AG09309 (cell line): ENCODE measurements around the gene ABHD11.

ENCODE experiments used
- DNase-seq: peaks from one replicate; pipeline ENCODE4 v3.0.0-alpha.2; 2010; ENCODE audit warnings: low read depth
- H3K4me3 ChIP-seq: 2 replicates; pipeline ENCODE4 v1.5.1; 2011; ENCODE audit warnings: mild to moderate bottlenecking, low read depth, low read length, moderate library complexity; ENCODE audit not compliant: control insufficient read depth
- TF ChIP-seq, protein P1 (sequence below): IDR thresholded peaks from 2 replicates; pipeline ENCODE4 v1.5.1; 2011; ENCODE audit warnings: mild to moderate bottlenecking, low read depth, low read length, inconsistent platforms; ENCODE audit not compliant: insufficient read depth, control insufficient read depth; ENCODE audit errors: missing control alignments

Gene ABHD11

DNA sequence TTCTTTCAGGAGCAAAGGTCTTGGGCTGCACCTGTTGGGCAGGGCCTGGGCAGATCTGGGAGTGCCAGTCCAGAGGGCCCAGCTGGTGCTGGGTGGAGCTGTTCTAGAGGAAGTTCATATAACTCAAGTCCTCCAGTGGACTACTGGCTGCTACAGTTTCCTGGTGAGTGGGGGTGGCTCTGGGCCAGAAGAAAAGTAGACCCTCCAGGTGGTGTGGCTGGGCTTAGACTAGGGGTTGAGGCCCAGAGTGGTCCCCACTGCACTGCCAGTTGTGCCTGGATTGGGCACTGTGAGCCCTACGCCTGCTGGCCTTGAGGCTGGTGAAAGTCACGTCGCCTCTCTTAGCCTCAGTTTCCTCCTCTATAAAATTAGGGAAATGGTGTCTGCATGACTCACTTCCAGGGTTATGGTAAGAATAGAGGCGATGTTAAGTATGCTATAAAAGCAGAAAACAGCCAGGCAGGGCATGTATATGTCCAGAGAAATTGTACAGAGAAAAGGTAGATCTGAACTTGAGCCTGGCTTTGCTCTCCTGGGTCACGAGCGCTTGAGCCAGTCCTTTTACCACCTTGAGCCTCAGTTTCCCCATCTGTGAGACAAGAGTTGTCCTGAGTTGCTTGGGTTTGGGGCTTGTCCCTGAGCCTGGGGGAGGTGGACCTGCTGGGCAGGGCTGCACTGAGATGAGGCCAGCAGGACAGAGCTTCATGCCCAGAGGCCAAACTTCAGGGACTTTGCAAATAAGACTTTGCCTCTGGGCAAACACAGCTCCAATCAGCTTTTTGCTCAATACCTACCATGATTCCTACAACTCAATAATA is 35.3 kb upstream of the ABHD11 start:
- no peak for DNase-seq
- TF ChIP-seq, protein P1, sequence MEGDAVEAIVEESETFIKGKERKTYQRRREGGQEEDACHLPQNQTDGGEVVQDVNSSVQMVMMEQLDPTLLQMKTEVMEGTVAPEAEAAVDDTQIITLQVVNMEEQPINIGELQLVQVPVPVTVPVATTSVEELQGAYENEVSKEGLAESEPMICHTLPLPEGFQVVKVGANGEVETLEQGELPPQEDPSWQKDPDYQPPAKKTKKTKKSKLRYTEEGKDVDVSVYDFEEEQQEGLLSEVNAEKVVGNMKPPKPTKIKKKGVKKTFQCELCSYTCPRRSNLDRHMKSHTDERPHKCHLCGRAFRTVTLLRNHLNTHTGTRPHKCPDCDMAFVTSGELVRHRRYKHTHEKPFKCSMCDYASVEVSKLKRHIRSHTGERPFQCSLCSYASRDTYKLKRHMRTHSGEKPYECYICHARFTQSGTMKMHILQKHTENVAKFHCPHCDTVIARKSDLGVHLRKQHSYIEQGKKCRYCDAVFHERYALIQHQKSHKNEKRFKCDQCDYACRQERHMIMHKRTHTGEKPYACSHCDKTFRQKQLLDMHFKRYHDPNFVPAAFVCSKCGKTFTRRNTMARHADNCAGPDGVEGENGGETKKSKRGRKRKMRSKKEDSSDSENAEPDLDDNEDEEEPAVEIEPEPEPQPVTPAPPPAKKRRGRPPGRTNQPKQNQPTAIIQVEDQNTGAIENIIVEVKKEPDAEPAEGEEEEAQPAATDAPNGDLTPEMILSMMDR: no peak
- no peak overlapping the region for H3K4me3 ChIP-seq

DNA sequence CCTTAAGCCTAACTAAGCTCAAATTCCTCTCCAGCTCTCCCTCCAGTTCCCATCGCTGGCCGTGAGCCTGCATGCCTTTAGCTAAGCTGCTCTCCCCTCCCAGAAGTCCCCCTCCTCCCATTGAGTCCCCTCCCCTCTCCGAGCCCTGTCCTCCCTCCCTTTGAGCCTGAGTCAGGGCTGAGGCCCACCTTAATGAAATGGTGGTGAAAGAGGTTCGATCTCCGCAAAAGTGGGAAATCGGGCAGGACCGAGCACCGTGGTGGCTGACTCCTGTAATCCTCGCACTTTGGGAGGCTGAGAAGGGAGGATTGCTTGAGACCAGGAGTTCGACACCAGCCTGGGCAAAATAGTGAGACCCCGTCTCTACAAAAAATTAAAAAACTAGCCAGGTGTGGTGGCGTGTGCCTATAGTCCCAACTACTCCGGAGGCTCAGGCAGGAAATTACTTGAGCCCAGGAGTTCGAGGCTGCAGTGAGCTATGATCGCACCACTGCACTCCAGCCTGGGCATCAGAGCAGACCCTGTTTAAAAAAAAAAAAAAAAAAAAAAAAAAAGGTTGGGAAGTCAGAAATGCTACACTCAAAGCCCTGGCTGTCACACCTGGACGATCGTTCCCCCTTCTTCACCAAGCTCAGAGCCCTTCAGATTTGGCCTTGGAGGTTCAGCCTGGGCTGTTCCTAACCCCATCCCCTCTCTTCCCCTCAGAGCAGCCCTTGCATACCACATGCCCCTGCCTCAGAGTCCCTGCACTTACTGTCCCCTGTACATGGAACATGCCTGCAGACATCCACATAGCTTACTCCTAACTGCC is 32.5 kb upstream of the ABHD11 start:
- TF ChIP-seq, protein P1: no peak
- no peak for DNase-seq
- no peak overlapping the region for H3K4me3 ChIP-seq

DNA sequence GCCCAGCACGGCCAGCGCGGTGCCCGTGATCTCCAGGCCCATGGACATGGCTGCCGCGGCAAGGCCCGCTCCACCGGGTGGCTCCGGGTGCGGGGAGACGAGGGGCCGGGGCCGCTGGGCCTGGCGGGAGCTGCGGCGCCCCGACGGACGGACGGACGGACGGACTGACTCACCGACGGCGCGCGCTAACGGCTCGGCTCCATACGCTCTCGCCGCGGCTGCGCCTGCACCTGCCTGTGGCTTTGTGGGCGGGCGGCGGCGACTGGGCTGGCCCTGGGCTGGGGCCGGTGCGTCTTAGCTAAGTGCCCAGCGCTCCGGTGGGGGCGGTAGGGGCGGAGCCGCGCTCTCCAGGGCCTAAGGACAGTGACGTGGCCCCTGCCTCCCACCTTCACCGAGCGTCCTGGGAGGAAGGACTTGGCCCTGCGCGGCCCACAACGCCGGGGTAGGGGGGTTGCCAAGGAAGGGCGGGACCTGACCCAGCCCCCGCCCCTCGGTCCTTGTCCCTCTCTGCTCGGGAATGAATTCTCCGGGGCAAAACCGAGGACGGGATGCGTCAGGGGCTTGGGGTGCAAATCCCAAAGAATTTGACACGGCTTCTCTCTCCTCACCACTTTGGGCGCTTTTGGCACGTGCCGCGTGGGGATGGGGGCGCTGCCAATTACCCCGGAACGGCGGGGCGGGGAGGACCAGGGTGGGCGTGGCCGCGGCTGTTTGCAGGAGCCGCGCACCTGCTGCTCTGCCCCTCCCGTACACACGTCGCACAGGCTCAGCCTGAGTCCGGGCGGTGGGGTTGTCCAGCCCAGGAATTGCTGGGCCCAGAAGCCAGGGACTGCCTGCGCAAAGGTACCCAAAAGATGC is 31.6 kb upstream of the ABHD11 start, which contains the start of gene CLDN3:
Gene CLDN3, minus strand, starts transcription at position 269 of the 858 bp plus-strand sequence. Its CDS starts 221 bp downstream, at position 48.
- H3K4me3 ChIP-seq: no peak within 1 kb of the TSS
- no peak for DNase-seq
- TF ChIP-seq, protein P1: no peak

DNA sequence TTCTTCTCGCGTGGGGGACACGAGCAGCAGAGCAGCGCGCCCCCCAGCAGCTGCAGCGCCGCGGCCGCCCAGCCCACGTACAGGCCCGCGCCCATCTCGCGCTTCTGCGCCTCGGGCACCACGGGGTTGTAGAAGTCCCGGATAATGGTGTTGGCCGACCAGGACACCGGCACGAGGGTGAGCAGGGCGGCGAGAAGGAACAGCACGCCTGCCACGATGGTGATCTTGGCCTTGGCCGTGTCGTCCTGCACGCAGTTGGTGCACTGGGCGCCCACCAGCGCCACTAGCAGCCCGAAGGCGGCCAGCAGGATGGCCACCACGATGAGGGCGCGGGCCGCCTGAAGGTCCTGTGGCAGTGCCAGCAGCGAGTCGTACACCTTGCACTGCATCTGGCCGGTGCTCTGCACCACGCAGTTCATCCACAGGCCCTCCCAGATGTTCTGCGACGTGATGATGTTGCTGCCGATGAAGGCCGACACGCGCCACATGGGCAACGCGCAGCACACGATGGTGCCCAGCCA is 30.9 kb upstream of the ABHD11 start:
- TF ChIP-seq, protein P1: no peak
- H3K4me3 ChIP-seq: no peak overlapping the region
- no peak for DNase-seq

DNA sequence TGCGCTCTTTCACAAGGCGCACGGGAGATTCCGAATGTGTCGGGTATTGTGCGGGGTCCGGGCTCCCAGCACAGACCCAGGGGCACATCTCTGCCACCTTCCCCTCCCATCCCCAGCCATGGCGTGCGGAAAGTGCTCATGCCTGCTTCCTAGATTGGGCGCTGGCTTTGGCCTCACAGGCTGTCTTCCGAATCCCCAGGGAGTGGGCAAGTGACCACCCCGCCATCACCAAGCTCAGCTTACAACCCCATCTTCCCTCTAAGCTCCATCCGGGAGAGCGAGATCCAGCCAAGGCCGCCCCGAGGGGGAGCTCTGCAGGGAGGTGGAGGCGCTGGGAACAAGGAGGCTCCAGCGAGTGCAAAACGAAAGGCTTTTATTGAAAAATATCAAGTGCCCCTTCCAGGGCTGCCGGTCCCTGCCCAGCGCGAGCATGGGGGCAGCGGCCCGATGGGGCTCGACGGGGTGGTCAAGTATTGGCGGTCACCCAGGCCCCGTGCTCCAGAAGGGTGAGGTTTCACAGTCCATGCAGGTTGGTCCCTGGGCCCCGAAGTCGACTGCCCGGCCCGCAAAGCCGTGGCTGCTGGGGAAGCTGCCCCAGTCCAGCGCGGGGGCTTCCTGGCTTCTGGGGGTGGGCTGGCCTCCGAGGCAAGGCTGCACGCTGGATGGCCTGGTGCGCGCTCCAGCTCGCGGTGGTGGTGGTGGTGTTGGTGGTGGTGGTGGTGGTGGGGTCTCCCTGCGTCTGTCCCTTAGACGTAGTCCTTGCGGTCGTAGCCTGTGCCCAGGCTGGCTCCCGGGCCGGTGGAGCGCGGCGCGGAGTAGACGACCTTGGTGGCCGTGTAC is 30.3 kb upstream of the ABHD11 start:
- no peak overlapping the region for H3K4me3 ChIP-seq
- TF ChIP-seq, protein P1: no peak
- DNase-seq: no peak
